Posterior vena cava (tissue), 2 donors: ENCODE results near the gene WAPL. TPM values are rescaled to one million over a fixed set of nuclear protein-coding genes. Genes with fewer than 3 reads are reported as not detected.

Source experiments
- DNase-seq: peaks from one replicate; pipeline ENCODE4 v3.0.0-alpha.2; 2020; ENCODE audit warnings: low spot score
- intact Hi-C, 2 donors: fragments of 100-400 bp; cut with DNase I; formaldehyde crosslinking; loops; one replicate each; pipeline versions ENCODE4 v1.14.1 to v1.14.2; 2022 to 2023
- total RNA-seq, 2 donors: library from RNA; stranded (reverse); fragmentation: NEBNext Ultra II Directional; extraction: Animal tissue kit (Norgen Biotek cat#: 25700); gene quantifications; one replicate each; pipeline ENCODE4 v1.2.1, GENCODE V29; 2021
- donor health status: DM: yes; HTN: yes; CAD: no.
- donor health status: DM: yes; HTN: yes; CAD: no.

Gene WAPL
- total RNA-seq, 2 donors from 2014 or later = 28.1 to 30.2 TPM

- DNase-seq = no peak
Measured at GRCh38 chr10:86483664-86484063, 37.9 kb downstream of the WAPL start.

GRCh38 chr10:86481761-86482160 lies 39.8 kb downstream of the WAPL start:
- no peak for DNase-seq
- intact Hi-C loops = no loop called here

More at GRCh38 chr10:86483664-86484063, 37.9 kb downstream of the WAPL start:
- intact Hi-C loops = no loop called here

- DNase-seq = no peak
- intact Hi-C loops = no loop called here
Measured at GRCh38 chr10:86480571-86480970, 41.0 kb downstream of the WAPL start.

- intact Hi-C loops = no loop called here
- DNase-seq = no peak
Measured at GRCh38 chr10:86472061-86472460, 49.5 kb downstream of the WAPL start.

GRCh38 chr10:86461963-86462804 lies 59.4 kb downstream of the WAPL start:
- no peak for DNase-seq
- intact Hi-C loops = no loop called here

- no peak for DNase-seq
- intact Hi-C loops = no loop called here
Measured at GRCh38 chr10:86451604-86451960, 70.0 kb downstream of the WAPL start.

GRCh38 chr10:86450806-86451603 lies 70.6 kb downstream of the WAPL start:
- intact Hi-C loops = no loop called here
- DNase-seq = no peak

- DNase-seq = no peak
- intact Hi-C loops = no loop called here
Measured at GRCh38 chr10:86449926-86450558, 71.5 kb downstream of the WAPL start.

GRCh38 chr10:86447432-86447831 lies 74.2 kb downstream of the WAPL start:
- intact Hi-C loops = no loop called here
- no peak for DNase-seq

- DNase-seq = no peak
- intact Hi-C loops = no loop called here
Measured at GRCh38 chr10:86446987-86447386, 74.6 kb downstream of the WAPL start.

GRCh38 chr10:86446440-86446839 lies 75.2 kb downstream of the WAPL start:
- intact Hi-C loops = no loop called here
- DNase-seq = no peak

GRCh38 chr10:86443936-86444335 lies 77.7 kb downstream of the WAPL start:
- no peak for DNase-seq
- intact Hi-C loops = no loop called here

- intact Hi-C loops = no loop called here
- no peak for DNase-seq
Measured at GRCh38 chr10:86443069-86443468, 78.5 kb downstream of the WAPL start.

- DNase-seq = no peak
- intact Hi-C loops = no loop called here
Measured at GRCh38 chr10:86440874-86441843, 80.4 kb downstream of the WAPL start.

- intact Hi-C loops = no loop called here
- DNase-seq = peak; percentile 91
Measured at GRCh38 chr10:86439544-86439943, 82.0 kb downstream of the WAPL start.

- intact Hi-C loops = no loop called here
- DNase-seq = no peak
Measured at GRCh38 chr10:86438091-86438749, 83.4 kb downstream of the WAPL start.

- intact Hi-C loops = no loop called here
- no peak for DNase-seq
Measured at GRCh38 chr10:86437447-86437846, 84.1 kb downstream of the WAPL start.

GRCh38 chr10:86436963-86437362 lies 84.6 kb downstream of the WAPL start:
- intact Hi-C loops = no loop called here
- no peak for DNase-seq

- DNase-seq = no peak
Measured at GRCh38 chr10:86434656-86435055, 86.9 kb downstream of the WAPL start.

More at GRCh38 chr10:86434656-86435055, 86.9 kb downstream of the WAPL start:
- intact Hi-C loops = no loop called here
